ENCODE results near the gene GOLM1. TPM values are rescaled to one million over a fixed set of nuclear protein-coding genes. Genes with fewer than 3 reads are reported as not detected.

Gene GOLM1
- total RNA-seq, 3 donors from 2014 or later (not counting 1 experiment from before 2014, with no cell fraction given), result 12.9 to 24.4 (median 20.2) TPM

GRCh38 chr9:86042199-86042978 is 57.0 kb downstream of the GOLM1 start:
- no peak overlapping the region for H3K27ac Mint-ChIP-seq

GRCh38 chr9:86041311-86041741 is 58.0 kb downstream of the GOLM1 start:
- no peaks in the 10 kb centered on the region for H3K4me1 ChIP-seq (ENCODE audit: control insufficient read depth, insufficient read depth, low read length)
- H3K27ac ChIP-seq (ENCODE audit: low read length), result no peak overlapping the region
- intact Hi-C loops (cut with micrococcal nuclease), result no loop called here
- ATAC-seq (no peak), DNase-seq (no peak)
- Mint-ChIP-seq H3K4me1 (no peaks in the 10 kb centered on the region), H3K27ac (no peak overlapping the region), H3K27me3 (ENCODE audit: low read depth in 2 of 2) (no peaks in the 10 kb centered on the region), H3K9me3 (no peaks in the 10 kb centered on the region), H3K4me3 (no peak overlapping the region), H3K36me3 (no peaks in the 10 kb centered on the region)
- no peak overlapping the region for H3K4me3 ChIP-seq (ENCODE audit: low read length)
- no peaks in the 10 kb centered on the region for H3K9me3 ChIP-seq (ENCODE audit: control insufficient read depth, insufficient read depth, low read length)
- TF ChIP-seq, protein P1, sequence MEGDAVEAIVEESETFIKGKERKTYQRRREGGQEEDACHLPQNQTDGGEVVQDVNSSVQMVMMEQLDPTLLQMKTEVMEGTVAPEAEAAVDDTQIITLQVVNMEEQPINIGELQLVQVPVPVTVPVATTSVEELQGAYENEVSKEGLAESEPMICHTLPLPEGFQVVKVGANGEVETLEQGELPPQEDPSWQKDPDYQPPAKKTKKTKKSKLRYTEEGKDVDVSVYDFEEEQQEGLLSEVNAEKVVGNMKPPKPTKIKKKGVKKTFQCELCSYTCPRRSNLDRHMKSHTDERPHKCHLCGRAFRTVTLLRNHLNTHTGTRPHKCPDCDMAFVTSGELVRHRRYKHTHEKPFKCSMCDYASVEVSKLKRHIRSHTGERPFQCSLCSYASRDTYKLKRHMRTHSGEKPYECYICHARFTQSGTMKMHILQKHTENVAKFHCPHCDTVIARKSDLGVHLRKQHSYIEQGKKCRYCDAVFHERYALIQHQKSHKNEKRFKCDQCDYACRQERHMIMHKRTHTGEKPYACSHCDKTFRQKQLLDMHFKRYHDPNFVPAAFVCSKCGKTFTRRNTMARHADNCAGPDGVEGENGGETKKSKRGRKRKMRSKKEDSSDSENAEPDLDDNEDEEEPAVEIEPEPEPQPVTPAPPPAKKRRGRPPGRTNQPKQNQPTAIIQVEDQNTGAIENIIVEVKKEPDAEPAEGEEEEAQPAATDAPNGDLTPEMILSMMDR (IDR thresholded peaks at IDR 0.05), result no peak
- H3K36me3 ChIP-seq (ENCODE audit: control insufficient read depth, insufficient read depth, low read length), result no peaks in the 10 kb centered on the region
- no peaks in the 10 kb centered on the region for H3K27me3 ChIP-seq (ENCODE audit: control insufficient read depth, insufficient read depth, low read length)
- 91% methylated on average over 8 of the region's 8 CpGs for WGBS (ENCODE audit: insufficient coverage)

More at GRCh38 chr9:86042199-86042978, 57.0 kb downstream of the GOLM1 start:
- Histone ChIP-seq H3K4me1 (ENCODE audit: control insufficient read depth, insufficient read depth, low read length) (no peaks in the 10 kb centered on the region), H3K27me3 (ENCODE audit: control insufficient read depth, insufficient read depth, low read length) (no peaks in the 10 kb centered on the region), H3K36me3 (ENCODE audit: control insufficient read depth, insufficient read depth, low read length) (no peaks in the 10 kb centered on the region), H3K27ac (ENCODE audit: low read length) (no peak overlapping the region), H3K9me3 (ENCODE audit: control insufficient read depth, insufficient read depth, low read length) (no peaks in the 10 kb centered on the region), H3K4me3 (ENCODE audit: low read length) (no peak overlapping the region)
- no peak overlapping the region for H3K4me3 Mint-ChIP-seq
- no peaks in the 10 kb centered on the region for H3K4me1 Mint-ChIP-seq
- intact Hi-C loops (cut with micrococcal nuclease), result no loop called here
- H3K36me3 Mint-ChIP-seq, result no peaks in the 10 kb centered on the region
- TF ChIP-seq, protein P1 (IDR thresholded peaks at IDR 0.05), result no peak
- ATAC-seq, result no peak
- WGBS (ENCODE audit: insufficient coverage), result 65% methylated on average over 5 of the region's 5 CpGs
- no peaks in the 10 kb centered on the region for H3K9me3 Mint-ChIP-seq
- no peaks in the 10 kb centered on the region for H3K27me3 Mint-ChIP-seq (ENCODE audit: low read depth in 2 of 2)
- no peak for DNase-seq

GRCh38 chr9:86040861-86041155 is 58.5 kb downstream of the GOLM1 start:
- no peaks in the 10 kb centered on the region for H3K4me1 ChIP-seq (ENCODE audit: control insufficient read depth, insufficient read depth, low read length)
- no peak overlapping the region for H3K4me3 ChIP-seq (ENCODE audit: low read length)
- intact Hi-C loops (cut with micrococcal nuclease), result no loop called here
- Mint-ChIP-seq H3K36me3 (no peaks in the 10 kb centered on the region), H3K27me3 (ENCODE audit: low read depth in 2 of 2) (no peaks in the 10 kb centered on the region), H3K27ac (no peak overlapping the region), H3K4me1 (no peaks in the 10 kb centered on the region), H3K9me3 (no peaks in the 10 kb centered on the region), H3K4me3 (no peak overlapping the region)
- DNase-seq (no peak), ATAC-seq (no peak)
- TF ChIP-seq, protein P1 (IDR thresholded peaks at IDR 0.05), result no peak
- no peaks in the 10 kb centered on the region for H3K27me3 ChIP-seq (ENCODE audit: control insufficient read depth, insufficient read depth, low read length)
- WGBS (ENCODE audit: insufficient coverage), result 87% methylated on average over 3 of the region's 3 CpGs
- H3K27ac ChIP-seq (ENCODE audit: low read length), result no peak overlapping the region
- no peaks in the 10 kb centered on the region for H3K9me3 ChIP-seq (ENCODE audit: control insufficient read depth, insufficient read depth, low read length)
- H3K36me3 ChIP-seq (ENCODE audit: control insufficient read depth, insufficient read depth, low read length), result no peaks in the 10 kb centered on the region
